ENCODE data around the gene HNRNPA0. TPM values are rescaled to one million over a fixed set of nuclear protein-coding genes. Genes with fewer than 3 reads are reported as not detected.

Gene HNRNPA0
- total RNA-seq, 1 experiment from 2014 or later = 10.2 TPM

GRCh38 chr5:137754961-137755762, 999 bp upstream of the HNRNPA0 start:
- no peak for DNase-seq (ENCODE audit: low spot score)

GRCh38 chr5:137753691-137754187, 424 bp downstream of the HNRNPA0 start:
- DNase-seq (ENCODE audit: low spot score) = no peak

GRCh38 chr5:137752905-137753690, 1.1 kb downstream of the HNRNPA0 start:
- DNase-seq (ENCODE audit: low spot score) = peak; percentile 25

- peak; percentile 48 for DNase-seq (ENCODE audit: low spot score)
Observed at GRCh38 chr5:137751869-137752491, 2.2 kb downstream of the HNRNPA0 start.

- DNase-seq (ENCODE audit: low spot score) = no peak
Observed at GRCh38 chr5:137750436-137750835, 3.7 kb downstream of the HNRNPA0 start.

GRCh38 chr5:137747848-137748247, 6.3 kb downstream of the HNRNPA0 start:
- DNase-seq (ENCODE audit: low spot score) = no peak

- DNase-seq (ENCODE audit: low spot score) = peak; percentile 63
Observed at GRCh38 chr5:137743031-137743640, 11.0 kb downstream of the HNRNPA0 start.

GRCh38 chr5:137741718-137742117, 12.4 kb downstream of the HNRNPA0 start:
- no peak for DNase-seq (ENCODE audit: low spot score)

GRCh38 chr5:137739737-137740136, 14.4 kb downstream of the HNRNPA0 start:
- DNase-seq (ENCODE audit: low spot score) = no peak

GRCh38 chr5:137738947-137739346, 15.2 kb downstream of the HNRNPA0 start:
- DNase-seq (ENCODE audit: low spot score) = no peak

- DNase-seq (ENCODE audit: low spot score) = no peak
Observed at GRCh38 chr5:137737349-137738131, 16.6 kb downstream of the HNRNPA0 start.

GRCh38 chr5:137736496-137736895, 17.7 kb downstream of the HNRNPA0 start:
- no peak for DNase-seq (ENCODE audit: low spot score)

GRCh38 chr5:137735555-137736284, 18.4 kb downstream of the HNRNPA0 start, which contains the start of gene KLHL3:
Gene KLHL3, minus strand, starts transcription at chr5:137736089. Its CDS starts 443 bp downstream, at chr5:137735646.
- no peak for DNase-seq (ENCODE audit: low spot score)

- DNase-seq (ENCODE audit: low spot score) = no peak
Observed at GRCh38 chr5:137734962-137735554, 19.1 kb downstream of the HNRNPA0 start.

GRCh38 chr5:137734331-137734730, 19.8 kb downstream of the HNRNPA0 start:
- no peak for DNase-seq (ENCODE audit: low spot score)

GRCh38 chr5:137733922-137734321, 20.2 kb downstream of the HNRNPA0 start:
- no peak for DNase-seq (ENCODE audit: low spot score)

- DNase-seq (ENCODE audit: low spot score) = no peak
Observed at GRCh38 chr5:137733006-137733405, 21.2 kb downstream of the HNRNPA0 start.

- no peak for DNase-seq (ENCODE audit: low spot score)
Observed at GRCh38 chr5:137731176-137731575, 23.0 kb downstream of the HNRNPA0 start.

- DNase-seq (ENCODE audit: low spot score) = no peak
Observed at GRCh38 chr5:137730336-137730735, 23.8 kb downstream of the HNRNPA0 start.

- no peak for DNase-seq (ENCODE audit: low spot score)
Observed at GRCh38 chr5:137728048-137728447, 26.1 kb downstream of the HNRNPA0 start.
